ENCODE measurements around the gene MARVELD1.

The MARVELD1 gene

DNA sequence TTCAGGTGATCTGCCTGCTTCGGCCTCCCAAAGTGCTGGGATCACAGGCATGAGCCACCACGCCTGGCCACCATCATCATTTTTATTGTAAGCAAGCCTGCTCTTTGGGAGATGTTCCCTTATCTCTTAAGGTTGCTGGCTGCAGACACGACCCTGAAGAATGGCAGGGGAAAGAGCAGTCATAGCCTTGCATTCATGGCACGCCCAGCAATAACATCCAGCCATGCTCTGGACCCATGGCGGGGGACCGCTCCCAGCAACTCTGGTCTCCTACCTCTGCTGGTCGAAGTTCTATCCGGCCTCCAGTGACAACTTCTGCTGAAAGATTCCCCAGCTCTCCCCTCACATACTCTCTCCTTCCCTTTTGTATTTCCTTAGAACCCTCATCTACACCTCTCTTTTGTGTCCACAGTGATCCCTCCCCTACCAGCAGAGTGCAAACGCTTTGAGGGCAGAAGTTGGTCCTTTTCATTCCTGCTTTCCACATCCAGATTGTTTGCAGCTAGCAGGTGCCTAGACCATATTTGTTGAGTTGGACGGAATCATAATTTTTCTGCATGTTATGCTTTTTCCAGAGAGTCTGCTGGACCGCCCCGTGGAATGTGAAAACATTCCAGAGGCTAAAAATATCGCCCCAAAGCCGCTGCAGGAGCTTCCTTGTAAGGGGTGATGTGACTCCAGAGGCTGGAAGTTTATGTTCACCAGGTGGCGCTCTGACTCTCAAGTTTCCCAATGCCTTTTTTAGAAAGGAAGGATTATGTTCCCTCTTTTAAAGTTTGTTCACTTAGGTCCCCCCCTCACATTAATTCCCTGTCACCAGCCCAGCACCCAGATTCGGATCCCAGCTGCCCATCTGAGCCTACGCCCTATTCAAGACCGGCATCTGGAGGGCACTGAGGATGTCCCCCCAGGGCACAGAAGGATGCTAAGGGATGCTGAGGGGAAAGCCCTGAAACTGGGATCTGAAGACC lies 4.3 kb upstream of the MARVELD1 start:
- no peak for DNase-seq (ENCODE audit: extremely low read depth, low read depth)
- TF ChIP-seq, protein P1, sequence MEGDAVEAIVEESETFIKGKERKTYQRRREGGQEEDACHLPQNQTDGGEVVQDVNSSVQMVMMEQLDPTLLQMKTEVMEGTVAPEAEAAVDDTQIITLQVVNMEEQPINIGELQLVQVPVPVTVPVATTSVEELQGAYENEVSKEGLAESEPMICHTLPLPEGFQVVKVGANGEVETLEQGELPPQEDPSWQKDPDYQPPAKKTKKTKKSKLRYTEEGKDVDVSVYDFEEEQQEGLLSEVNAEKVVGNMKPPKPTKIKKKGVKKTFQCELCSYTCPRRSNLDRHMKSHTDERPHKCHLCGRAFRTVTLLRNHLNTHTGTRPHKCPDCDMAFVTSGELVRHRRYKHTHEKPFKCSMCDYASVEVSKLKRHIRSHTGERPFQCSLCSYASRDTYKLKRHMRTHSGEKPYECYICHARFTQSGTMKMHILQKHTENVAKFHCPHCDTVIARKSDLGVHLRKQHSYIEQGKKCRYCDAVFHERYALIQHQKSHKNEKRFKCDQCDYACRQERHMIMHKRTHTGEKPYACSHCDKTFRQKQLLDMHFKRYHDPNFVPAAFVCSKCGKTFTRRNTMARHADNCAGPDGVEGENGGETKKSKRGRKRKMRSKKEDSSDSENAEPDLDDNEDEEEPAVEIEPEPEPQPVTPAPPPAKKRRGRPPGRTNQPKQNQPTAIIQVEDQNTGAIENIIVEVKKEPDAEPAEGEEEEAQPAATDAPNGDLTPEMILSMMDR (IDR thresholded peaks at IDR 0.05; ENCODE audit: low read depth, low read length, missing control alignments), result peak; percentile 73
- no peak overlapping the region for H3K4me3 ChIP-seq (replicated peaks; ENCODE audit: low read depth, low read length)

DNA sequence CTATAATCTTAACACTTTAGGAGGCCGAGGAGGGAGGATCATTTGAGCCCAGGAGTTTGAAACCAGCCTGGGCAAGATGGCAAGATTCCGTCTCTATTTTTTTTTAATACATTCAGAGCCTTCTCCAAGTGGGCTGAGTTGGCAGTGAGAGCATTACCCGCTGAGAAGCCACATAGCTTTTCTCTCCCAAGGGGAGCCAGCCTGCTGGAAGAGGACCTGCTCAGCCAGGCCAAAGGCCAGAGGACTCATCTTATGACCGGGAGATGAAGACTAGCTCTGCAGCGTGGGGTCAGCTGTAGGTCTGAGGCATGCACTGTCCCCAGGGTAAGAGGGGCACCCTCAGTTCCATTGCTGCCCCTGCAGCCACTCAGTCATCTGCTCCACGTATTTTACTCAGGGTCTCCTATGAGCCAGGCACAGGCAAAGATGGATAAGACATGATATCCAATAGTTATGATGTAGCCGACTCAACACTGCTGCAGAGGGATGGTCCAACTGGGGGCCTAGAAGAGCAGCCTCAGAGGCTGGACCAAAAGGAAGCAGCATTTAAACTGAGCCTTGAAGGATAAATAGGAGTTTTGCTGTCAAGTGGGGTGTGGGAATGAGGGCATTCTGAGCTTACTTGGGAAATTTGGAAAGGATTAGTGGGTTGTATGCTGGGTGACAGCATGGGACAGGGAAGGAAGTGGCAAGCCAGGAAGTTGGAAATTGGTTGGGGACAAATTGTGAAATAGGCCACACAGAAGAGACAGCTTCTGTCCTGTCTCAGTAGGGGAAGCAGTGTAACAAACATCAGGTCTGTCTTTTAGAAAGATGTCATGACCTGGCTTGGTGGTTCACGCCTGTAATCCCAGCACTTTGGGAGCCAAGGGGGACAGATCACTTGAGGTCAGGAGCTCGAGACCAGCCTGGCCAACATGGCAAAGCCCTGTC lies 1.6 kb upstream of the MARVELD1 start:
- H3K4me3 ChIP-seq (replicated peaks; ENCODE audit: low read depth, low read length), result no peak overlapping the region
- no peak for DNase-seq (ENCODE audit: extremely low read depth, low read depth)
- TF ChIP-seq, protein P1 (IDR thresholded peaks at IDR 0.05; ENCODE audit: low read depth, low read length, missing control alignments), result no peak

DNA sequence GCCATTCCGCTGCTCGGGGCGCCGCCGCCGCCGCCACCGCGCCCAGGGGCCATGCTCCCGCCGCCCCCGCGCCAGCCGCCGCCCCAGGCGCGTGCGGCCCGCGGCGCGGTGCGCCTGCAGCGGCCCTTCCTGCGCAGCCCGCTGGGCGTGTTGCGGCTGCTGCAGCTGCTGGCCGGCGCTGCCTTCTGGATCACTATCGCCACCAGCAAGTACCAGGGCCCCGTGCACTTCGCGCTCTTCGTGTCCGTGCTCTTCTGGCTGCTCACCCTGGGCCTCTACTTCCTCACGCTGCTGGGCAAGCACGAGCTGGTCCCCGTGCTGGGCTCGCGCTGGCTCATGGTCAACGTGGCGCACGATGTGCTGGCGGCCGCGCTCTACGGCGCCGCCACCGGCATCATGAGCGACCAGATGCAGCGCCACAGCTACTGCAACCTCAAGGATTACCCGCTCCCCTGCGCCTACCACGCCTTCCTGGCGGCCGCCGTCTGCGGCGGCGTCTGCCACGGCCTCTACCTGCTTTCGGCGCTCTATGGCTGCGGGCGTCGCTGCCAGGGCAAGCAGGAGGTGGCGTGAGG lies 383 bp downstream of the MARVELD1 start:
- H3K4me3 ChIP-seq (replicated peaks; ENCODE audit: low read depth, low read length), result peak overlapping the region; percentile 79
- TF ChIP-seq, protein P1 (IDR thresholded peaks at IDR 0.05; ENCODE audit: low read depth, low read length, missing control alignments), result no peak
- no peak for DNase-seq (ENCODE audit: extremely low read depth, low read depth)

DNA sequence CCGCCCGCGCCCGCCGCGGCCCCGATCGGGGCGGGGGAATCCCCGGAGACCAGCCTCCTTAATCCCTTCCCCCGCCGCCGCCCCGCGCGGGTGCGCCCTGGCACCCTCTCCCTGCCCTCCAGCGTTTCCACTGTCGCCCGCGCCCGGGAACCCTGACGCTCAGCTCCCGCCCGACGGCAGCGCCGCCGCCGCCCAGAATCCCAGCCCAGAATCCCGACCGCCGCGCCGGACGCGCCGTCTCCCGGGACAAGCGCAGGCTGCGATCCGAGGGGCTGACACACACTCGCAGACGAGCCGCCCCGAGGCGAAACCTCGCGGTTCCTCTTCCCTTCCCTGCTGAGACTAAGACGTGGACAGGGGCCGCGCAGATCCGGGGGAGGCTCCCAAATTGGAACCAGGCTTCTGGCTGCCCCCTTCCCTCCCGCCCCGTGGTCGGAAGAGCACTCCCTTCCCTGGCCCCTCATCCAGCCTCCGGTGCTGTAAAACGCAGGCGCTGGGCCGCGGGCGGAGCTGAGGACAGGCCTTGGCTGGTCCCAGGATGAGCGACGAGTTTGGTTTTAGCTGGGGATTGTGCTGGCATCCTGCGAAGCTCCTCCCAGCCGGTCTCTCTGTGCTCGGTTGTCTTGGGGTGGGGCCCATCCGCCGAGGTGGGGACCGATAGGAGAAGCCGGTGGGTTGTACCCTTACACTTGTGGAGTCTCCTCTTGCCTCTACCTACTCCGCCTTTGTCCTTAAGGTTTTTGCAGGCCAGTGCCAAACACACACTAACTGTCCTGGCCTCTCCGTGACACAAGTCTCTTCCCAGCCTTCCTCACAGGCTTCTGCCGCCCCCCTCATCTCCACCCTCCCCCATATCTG lies 1.1 kb downstream of the MARVELD1 start:
- DNase-seq (ENCODE audit: extremely low read depth, low read depth), result no peak
- peak overlapping the region; percentile 79 for H3K4me3 ChIP-seq (replicated peaks; ENCODE audit: low read depth, low read length)
- TF ChIP-seq, protein P1 (IDR thresholded peaks at IDR 0.05; ENCODE audit: low read depth, low read length, missing control alignments), result no peak

DNA sequence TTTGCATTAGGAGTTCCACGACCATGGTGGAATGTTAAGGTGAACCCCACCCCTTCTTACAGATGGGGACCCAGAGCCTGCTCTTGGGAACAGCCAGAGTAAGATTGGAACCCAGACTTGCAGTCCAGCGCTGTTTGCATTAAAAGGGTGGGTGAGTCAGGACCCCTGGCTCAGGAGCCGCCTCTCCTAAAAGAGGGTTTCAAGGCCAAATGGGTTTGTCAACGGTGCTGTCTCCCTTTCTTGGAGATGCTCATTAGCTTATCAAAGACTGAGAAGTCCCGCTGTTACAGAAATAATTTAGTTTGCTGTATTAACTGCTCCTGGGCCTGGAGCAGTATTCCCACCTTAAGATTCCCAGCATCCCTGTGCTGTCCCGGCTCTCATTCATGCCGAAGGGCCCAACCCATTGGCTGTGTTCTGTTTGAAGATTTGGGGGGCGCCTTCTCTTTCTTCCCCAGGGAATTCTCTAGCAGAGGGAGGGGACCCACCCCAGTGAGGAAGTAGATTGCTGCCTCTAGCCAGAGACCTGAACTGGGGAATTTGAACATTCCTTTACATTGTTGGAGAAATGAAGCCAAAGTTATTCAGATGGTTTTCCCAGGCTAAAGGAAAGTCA lies 1.8 kb downstream of the MARVELD1 start:
- no peak for DNase-seq (ENCODE audit: extremely low read depth, low read depth)
- peak overlapping the region; percentile 79 for H3K4me3 ChIP-seq (replicated peaks; ENCODE audit: low read depth, low read length)
- TF ChIP-seq, protein P1 (IDR thresholded peaks at IDR 0.05; ENCODE audit: low read depth, low read length, missing control alignments), result no peak
